Stimulated activated CD4-positive, alpha-beta T cell treated with anti-CD3 and anti-CD28 coated beads, Interleukin-15, amount 100 ng/mL, for 1 hour (primary cell): Measurements from ENCODE around the gene SLC12A8.

Experiments used
- DNase-seq, 2 donors: peaks; one replicate each; pipeline ENCODE4 v3.0.0-alpha.2; 2020; ENCODE audit warnings: low read depth in 1 of 2, low spot score in 1 of 2

SLC12A8 gene

GRCh38 chr3:125079675-125080045 is 132.9 kb downstream of the SLC12A8 start:
- DNase-seq: no peak

GRCh38 chr3:125078951-125079674 is 133.4 kb downstream of the SLC12A8 start:
- no peak for DNase-seq

GRCh38 chr3:125077864-125078263 is 134.7 kb downstream of the SLC12A8 start:
- no peak for DNase-seq

GRCh38 chr3:125076464-125076863 is 136.1 kb downstream of the SLC12A8 start:
- no peak for DNase-seq

GRCh38 chr3:125075738-125076137 is 136.8 kb downstream of the SLC12A8 start:
- no peak for DNase-seq

- no peak for DNase-seq
Observed at GRCh38 chr3:125073390-125073905, 139.1 kb downstream of the SLC12A8 start.

- DNase-seq: no peak
Observed at GRCh38 chr3:125072749-125073389, 139.7 kb downstream of the SLC12A8 start.

- DNase-seq: no peak
Observed at GRCh38 chr3:125072301-125072700, 140.2 kb downstream of the SLC12A8 start.

GRCh38 chr3:125069968-125070745 is 142.4 kb downstream of the SLC12A8 start:
- DNase-seq: no peak

- DNase-seq: no peak
Observed at GRCh38 chr3:125069452-125069851, 143.1 kb downstream of the SLC12A8 start.

GRCh38 chr3:125068265-125068664 is 144.3 kb downstream of the SLC12A8 start:
- DNase-seq: no peak

- no peak for DNase-seq
Observed at GRCh38 chr3:125067225-125067624, 145.3 kb downstream of the SLC12A8 start.

- DNase-seq: no peak
Observed at GRCh38 chr3:125062904-125063618, 149.5 kb downstream of the SLC12A8 start.

- DNase-seq: no peak
Observed at GRCh38 chr3:125061646-125062045, 150.9 kb downstream of the SLC12A8 start.

GRCh38 chr3:125061170-125061569 is 151.4 kb downstream of the SLC12A8 start:
- no peak for DNase-seq

GRCh38 chr3:125059488-125060245 is 152.9 kb downstream of the SLC12A8 start:
- no peak for DNase-seq

- DNase-seq: no peak
Observed at GRCh38 chr3:125058959-125059358, 153.6 kb downstream of the SLC12A8 start.

GRCh38 chr3:125058529-125058928 is 154.0 kb downstream of the SLC12A8 start:
- DNase-seq: no peak

- no peak for DNase-seq
Observed at GRCh38 chr3:125057186-125057850, 155.2 kb downstream of the SLC12A8 start.
